HG02938 (cell line): ENCODE data around the gene ZFP90.

Experiments
- ATAC-seq: cut with Tn5 transposase; IDR thresholded peaks from one replicate; pipeline ENCODE4 v1.9.1; 2021; ENCODE audit warnings: mild to moderate bottlenecking, moderate library complexity; ENCODE audit not compliant: unreplicated experiment

ZFP90 gene

GRCh38 chr16:68575082-68575481 lies 36.0 kb downstream of the ZFP90 start:
- no peak for ATAC-seq

- no peak for ATAC-seq
These were observed 38.3 kb downstream of the ZFP90 start for GRCh38 chr16:68577352-68577853.

GRCh38 chr16:68590201-68590994 lies 51.3 kb downstream of the ZFP90 start:
- no peak for ATAC-seq

- no peak for ATAC-seq
These were observed 53.6 kb downstream of the ZFP90 start for GRCh38 chr16:68592466-68593337.

GRCh38 chr16:68596266-68596665 lies 57.2 kb downstream of the ZFP90 start:
- no peak for ATAC-seq

GRCh38 chr16:68599586-68599985 lies 60.5 kb downstream of the ZFP90 start:
- ATAC-seq: no peak

GRCh38 chr16:68605746-68606145 lies 66.7 kb downstream of the ZFP90 start:
- no peak for ATAC-seq

- no peak for ATAC-seq
These were observed 68.4 kb downstream of the ZFP90 start for GRCh38 chr16:68607443-68607842.

GRCh38 chr16:68608330-68608729 lies 69.2 kb downstream of the ZFP90 start:
- no peak for ATAC-seq

- ATAC-seq: no peak
These were observed 73.9 kb downstream of the ZFP90 start for GRCh38 chr16:68612996-68613395.

GRCh38 chr16:68617734-68618133 lies 78.6 kb downstream of the ZFP90 start:
- no peak for ATAC-seq
